Measurements from ENCODE around the gene NKAIN2.

- TF ChIP-seq CTCF (IDR thresholded peaks at IDR 0.05; ENCODE audit: low read length): no peak
- no peak for TF ChIP-seq EZH2 (optimal IDR thresholded peaks at IDR 0.05; ENCODE audit: low read depth, low read length)
- TF ChIP-seq EZH2phosphoT487 (IDR thresholded peaks at IDR 0.05; ENCODE audit: low read length): no peak
Measured at GRCh38 chr6:124658053-124658452, 854.4 kb downstream of the NKAIN2 start.
